ENCODE measurements around the gene DNAJB5.

DNA sequence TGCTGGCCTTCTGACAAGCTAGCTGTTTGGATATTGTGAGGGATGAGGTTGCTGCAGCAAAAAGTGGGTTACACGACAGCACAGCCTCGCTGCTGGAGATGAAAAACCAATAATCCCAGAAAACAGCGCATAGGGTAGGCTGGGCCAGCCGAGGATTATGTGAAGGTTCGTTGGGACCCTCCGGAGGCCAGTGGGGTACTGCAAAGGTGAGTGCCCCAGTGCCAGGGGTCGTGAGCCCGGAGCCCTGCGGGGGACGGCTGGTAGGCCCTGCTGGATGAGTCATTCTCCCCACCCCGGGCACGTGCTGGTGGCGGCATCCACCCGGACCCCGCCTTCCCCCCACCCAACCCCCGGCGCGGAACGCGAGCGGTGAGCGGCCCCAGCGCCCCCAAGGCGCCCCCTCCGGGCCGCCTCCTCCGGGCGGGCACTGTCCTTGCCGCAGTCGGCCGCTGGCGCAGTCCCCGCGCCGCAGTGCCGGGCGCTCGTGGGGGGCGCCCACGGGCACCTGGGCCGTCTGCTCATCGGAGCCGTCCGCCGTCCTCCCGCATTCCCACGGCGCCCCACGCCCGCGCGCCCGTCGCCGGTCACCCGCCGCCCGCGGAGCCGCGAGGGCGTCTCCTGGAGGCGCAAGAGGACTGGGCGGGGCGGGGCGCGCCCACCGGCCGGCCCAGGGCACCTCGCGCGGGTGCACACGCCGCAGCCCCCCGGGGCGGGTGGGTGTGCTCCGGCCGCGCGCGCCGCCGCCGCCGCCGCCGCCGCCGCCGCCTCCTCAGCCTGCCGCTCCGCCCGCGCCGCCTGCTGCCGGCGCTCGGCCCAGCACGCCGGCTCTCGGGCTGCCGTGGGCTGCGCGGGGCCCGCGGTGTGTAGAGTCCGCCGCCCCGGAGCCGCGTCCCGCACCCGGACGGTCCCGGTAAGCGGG is 31.8 kb upstream of the DNAJB5 start, which contains the start of gene PHF24:
- TF ChIP-seq, protein P1, sequence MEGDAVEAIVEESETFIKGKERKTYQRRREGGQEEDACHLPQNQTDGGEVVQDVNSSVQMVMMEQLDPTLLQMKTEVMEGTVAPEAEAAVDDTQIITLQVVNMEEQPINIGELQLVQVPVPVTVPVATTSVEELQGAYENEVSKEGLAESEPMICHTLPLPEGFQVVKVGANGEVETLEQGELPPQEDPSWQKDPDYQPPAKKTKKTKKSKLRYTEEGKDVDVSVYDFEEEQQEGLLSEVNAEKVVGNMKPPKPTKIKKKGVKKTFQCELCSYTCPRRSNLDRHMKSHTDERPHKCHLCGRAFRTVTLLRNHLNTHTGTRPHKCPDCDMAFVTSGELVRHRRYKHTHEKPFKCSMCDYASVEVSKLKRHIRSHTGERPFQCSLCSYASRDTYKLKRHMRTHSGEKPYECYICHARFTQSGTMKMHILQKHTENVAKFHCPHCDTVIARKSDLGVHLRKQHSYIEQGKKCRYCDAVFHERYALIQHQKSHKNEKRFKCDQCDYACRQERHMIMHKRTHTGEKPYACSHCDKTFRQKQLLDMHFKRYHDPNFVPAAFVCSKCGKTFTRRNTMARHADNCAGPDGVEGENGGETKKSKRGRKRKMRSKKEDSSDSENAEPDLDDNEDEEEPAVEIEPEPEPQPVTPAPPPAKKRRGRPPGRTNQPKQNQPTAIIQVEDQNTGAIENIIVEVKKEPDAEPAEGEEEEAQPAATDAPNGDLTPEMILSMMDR (IDR thresholded peaks at IDR 0.05; ENCODE audit: poor library complexity, severe bottlenecking), result peak; percentile 42
- no peak for TF ChIP-seq EZH2 (IDR thresholded peaks at IDR 0.05; ENCODE audit: borderline replicate concordance, insufficient read depth, low read length, poor library complexity, severe bottlenecking)
- peak; percentile 8 for TF ChIP-seq POLR2AphosphoS5 (IDR thresholded peaks at IDR 0.05)
- no peak for TF ChIP-seq EP300 (conservative IDR thresholded peaks at IDR 0.05; ENCODE audit: poor library complexity, severe bottlenecking)
- peak; percentile 28 for TF ChIP-seq MXI1 (conservative IDR thresholded peaks at IDR 0.05; ENCODE audit: poor library complexity, severe bottlenecking)
- TF ChIP-seq, protein P2, sequence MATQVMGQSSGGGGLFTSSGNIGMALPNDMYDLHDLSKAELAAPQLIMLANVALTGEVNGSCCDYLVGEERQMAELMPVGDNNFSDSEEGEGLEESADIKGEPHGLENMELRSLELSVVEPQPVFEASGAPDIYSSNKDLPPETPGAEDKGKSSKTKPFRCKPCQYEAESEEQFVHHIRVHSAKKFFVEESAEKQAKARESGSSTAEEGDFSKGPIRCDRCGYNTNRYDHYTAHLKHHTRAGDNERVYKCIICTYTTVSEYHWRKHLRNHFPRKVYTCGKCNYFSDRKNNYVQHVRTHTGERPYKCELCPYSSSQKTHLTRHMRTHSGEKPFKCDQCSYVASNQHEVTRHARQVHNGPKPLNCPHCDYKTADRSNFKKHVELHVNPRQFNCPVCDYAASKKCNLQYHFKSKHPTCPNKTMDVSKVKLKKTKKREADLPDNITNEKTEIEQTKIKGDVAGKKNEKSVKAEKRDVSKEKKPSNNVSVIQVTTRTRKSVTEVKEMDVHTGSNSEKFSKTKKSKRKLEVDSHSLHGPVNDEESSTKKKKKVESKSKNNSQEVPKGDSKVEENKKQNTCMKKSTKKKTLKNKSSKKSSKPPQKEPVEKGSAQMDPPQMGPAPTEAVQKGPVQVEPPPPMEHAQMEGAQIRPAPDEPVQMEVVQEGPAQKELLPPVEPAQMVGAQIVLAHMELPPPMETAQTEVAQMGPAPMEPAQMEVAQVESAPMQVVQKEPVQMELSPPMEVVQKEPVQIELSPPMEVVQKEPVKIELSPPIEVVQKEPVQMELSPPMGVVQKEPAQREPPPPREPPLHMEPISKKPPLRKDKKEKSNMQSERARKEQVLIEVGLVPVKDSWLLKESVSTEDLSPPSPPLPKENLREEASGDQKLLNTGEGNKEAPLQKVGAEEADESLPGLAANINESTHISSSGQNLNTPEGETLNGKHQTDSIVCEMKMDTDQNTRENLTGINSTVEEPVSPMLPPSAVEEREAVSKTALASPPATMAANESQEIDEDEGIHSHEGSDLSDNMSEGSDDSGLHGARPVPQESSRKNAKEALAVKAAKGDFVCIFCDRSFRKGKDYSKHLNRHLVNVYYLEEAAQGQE (IDR thresholded peaks at IDR 0.05; ENCODE audit: borderline replicate concordance), result no peak
- no peak for TF ChIP-seq SMC3 (conservative IDR thresholded peaks at IDR 0.05; ENCODE audit: poor library complexity)
- TF ChIP-seq RAD21 (conservative IDR thresholded peaks at IDR 0.05), result no peak
- peak; percentile 39 for TF ChIP-seq TAF1 (IDR thresholded peaks at IDR 0.05; ENCODE audit: low read depth)

Measured in neural cell (in vitro differentiated cells).